HEK293 (cell line): Measurements from ENCODE around the gene RELB.
A peak's percentile ranks its signal among the peaks of the same experiment; 100 is the strongest.

Source experiments
- BCL6B ChIP-seq: fragments of 450-650 bp; formaldehyde crosslinking; IDR thresholded peaks from 2 replicates; pipeline ENCODE4 v1.5.1; 2017; ENCODE audit warnings: missing biosample characterization, missing genetic modification characterization
- GLI2 ChIP-seq: fragments of 450-650 bp; formaldehyde crosslinking; IDR thresholded peaks from 2 replicates; pipeline ENCODE4; 2017; ENCODE audit warnings: missing biosample characterization, missing genetic modification characterization, low read depth, borderline replicate concordance
- HOXD13 ChIP-seq: sonication (generic); formaldehyde crosslinking; IDR thresholded peaks from 2 replicates; pipeline ENCODE4 v1.8.0; 2022; ENCODE audit warnings: missing genetic modification reagents, borderline replicate concordance
- PRDM2 ChIP-seq: fragments of 450-650 bp; formaldehyde crosslinking; IDR thresholded peaks from 2 replicates; pipeline ENCODE4 v1.5.1; 2016; ENCODE audit warnings: missing biosample characterization, missing genetic modification characterization, borderline replicate concordance
- SETDB1 ChIP-seq: IDR thresholded peaks from one replicate; pipeline ENCODE4 v1.6.1; 2017; ENCODE audit warnings: mild to moderate bottlenecking, low read length, moderate library complexity, mixed read lengths; ENCODE audit not compliant: insufficient read length
- SP7 ChIP-seq: fragments of 450-650 bp; formaldehyde crosslinking; IDR thresholded peaks from 2 replicates; pipeline ENCODE4 v1.5.1; 2016; ENCODE audit warnings: missing biosample characterization, missing genetic modification characterization
- TCF7L2 ChIP-seq: IDR thresholded peaks from 2 replicates; pipeline ENCODE4 v1.6.1; 2011; ENCODE audit warnings: low read depth, mild to moderate bottlenecking, inconsistent platforms, low read length, moderate library complexity, borderline replicate concordance
- ZBTB17 ChIP-seq: fragments of 450-650 bp; formaldehyde crosslinking; IDR thresholded peaks from 2 replicates; pipeline ENCODE4 v1.5.1; 2016; ENCODE audit warnings: missing biosample characterization, missing genetic modification characterization
- ZFP37 ChIP-seq: fragments of 450-650 bp; formaldehyde crosslinking; IDR thresholded peaks from 2 replicates; pipeline ENCODE4 v1.5.1; 2016; ENCODE audit warnings: missing biosample characterization, missing genetic modification characterization
- ZFP41 ChIP-seq: fragments of 450-650 bp; formaldehyde crosslinking; IDR thresholded peaks from 2 replicates; pipeline ENCODE4 v1.5.1; 2016; ENCODE audit warnings: missing biosample characterization, missing genetic modification characterization, borderline replicate concordance
- ZNF138 ChIP-seq: fragments of 450-650 bp; formaldehyde crosslinking; IDR thresholded peaks from 2 replicates; pipeline ENCODE4 v1.5.1; 2016; ENCODE audit warnings: missing biosample characterization, missing genetic modification characterization, borderline replicate concordance
- ZNF140 ChIP-seq: fragments of 450-650 bp; formaldehyde crosslinking; IDR thresholded peaks from 2 replicates; pipeline ENCODE4 v1.5.1; 2016; ENCODE audit warnings: missing biosample characterization, missing genetic modification characterization
- ZNF148 ChIP-seq: fragments of 450-650 bp; formaldehyde crosslinking; IDR thresholded peaks from 2 replicates; pipeline ENCODE4 v1.5.0; 2017; ENCODE audit warnings: missing biosample characterization, missing genetic modification characterization, borderline replicate concordance
- ZNF19 ChIP-seq: fragments of 450-650 bp; formaldehyde crosslinking; IDR thresholded peaks from 2 replicates; pipeline ENCODE4; 2016; ENCODE audit warnings: missing biosample characterization, missing genetic modification characterization, low read depth
- ZNF280D ChIP-seq: fragments of 450-650 bp; formaldehyde crosslinking; IDR thresholded peaks from 2 replicates; pipeline ENCODE4 v1.5.1; 2016; ENCODE audit warnings: missing biosample characterization, missing genetic modification characterization
- ZNF394 ChIP-seq: fragments of 450-650 bp; formaldehyde crosslinking; IDR thresholded peaks from 2 replicates; pipeline ENCODE4 v1.5.1; 2016; ENCODE audit warnings: missing biosample characterization, missing genetic modification characterization, mild to moderate bottlenecking, moderate library complexity, borderline replicate concordance
- ZNF558 ChIP-seq: fragments of 450-650 bp; formaldehyde crosslinking; IDR thresholded peaks from 2 replicates; pipeline ENCODE4 v1.5.1; 2016; ENCODE audit warnings: missing biosample characterization, missing genetic modification characterization
- ZNF580 ChIP-seq: fragments of 450-650 bp; formaldehyde crosslinking; IDR thresholded peaks from 2 replicates; pipeline ENCODE4 v1.5.1; 2016; ENCODE audit warnings: missing biosample characterization, missing genetic modification characterization
- ZNF677 ChIP-seq: fragments of 450-650 bp; IDR thresholded peaks from 2 replicates; pipeline ENCODE4 v1.5.0; 2018; ENCODE audit warnings: missing biosample characterization, mild to moderate bottlenecking, missing genetic modification characterization, moderate library complexity
- ZNF791 ChIP-seq: fragments of 450-650 bp; formaldehyde crosslinking; IDR thresholded peaks from 2 replicates; pipeline ENCODE4 v1.5.1; 2016; ENCODE audit warnings: missing biosample characterization, missing genetic modification characterization
- ZSCAN18 ChIP-seq: fragments of 450-650 bp; formaldehyde crosslinking; IDR thresholded peaks from 2 replicates; pipeline ENCODE4 v1.5.1; 2016; ENCODE audit warnings: missing biosample characterization, missing genetic modification characterization

Gene RELB

GRCh38 chr19:44954649-44955504 lies 46.4 kb upstream of the RELB start, which contains the start of gene CLPTM1 (continued):
- TF ChIP-seq ZFP41 (tag by site-specific recombination) (no peak), TCF7L2 (no peak), PRDM2 (no peak), ZBTB17 (tag by site-specific recombination) (peak; percentile 96), ZNF394 (tag by site-specific recombination) (peak; percentile 96), ZNF558 (peak; percentile 59), ZSCAN18 (tag by site-specific recombination) (0 out of 2 replicates have a peak, but pooled peaks have one; percentile 58), HOXD13 (CRISPR knock-in tag) (0 out of 2 replicates have a peak, but pooled peaks have one; percentile 59), SP7 (peak; percentile 85; the same call in 1 of the 2 replicates), ZNF148 (tag by site-specific recombination) (no peak), SETDB1 (no peak), ZNF791 (tag by site-specific recombination) (no peak), BCL6B (tag by site-specific recombination) (no peak), ZNF19 (tag by site-specific recombination) (no peak), ZFP37 (tag by site-specific recombination) (peak; percentile 95), ZNF677 (no peak), ZNF280D (tag by site-specific recombination) (0 out of 2 replicates have a peak, but pooled peaks have one; percentile 45), ZNF140 (tag by site-specific recombination) (no peak), ZNF138 (no peak), GLI2 (no peak), ZNF580 (tag by site-specific recombination) (peak; percentile 36)
